HepG2 (cell line): Measurements from ENCODE around the gene CLDN11. TPM values are rescaled to one million over a fixed set of nuclear protein-coding genes. Genes with fewer than 3 reads are reported as not detected.

Experiments used
- BCL3 ChIP-seq: sonication (generic); formaldehyde crosslinking; IDR thresholded peaks from 2 replicates; pipeline ENCODE4 v1.5.1; 2020; ENCODE audit warnings: mild to moderate bottlenecking, missing genetic modification reagents, moderate library complexity
- BCL6 ChIP-seq: IDR thresholded peaks from 2 replicates; pipeline ENCODE4 v1.6.1; 2016; ENCODE audit warnings: missing genetic modification reagents, missing compliant biosample characterization
- BRD4 ChIP-seq: sonication (generic); formaldehyde crosslinking; IDR thresholded peaks from 2 replicates; pipeline ENCODE4 v1.4.0; 2020; ENCODE audit warnings: missing genetic modification reagents
- DRAP1 ChIP-seq: IDR thresholded peaks from 2 replicates; pipeline ENCODE4 v1.6.1; 2016; ENCODE audit warnings: missing genetic modification reagents, missing compliant biosample characterization
- FOXK1 ChIP-seq: sonication (generic); formaldehyde crosslinking; IDR thresholded peaks from 2 replicates; pipeline ENCODE4 v1.4.0; 2020; ENCODE audit warnings: low read depth, missing genetic modification reagents, borderline replicate concordance
- HCFC1 ChIP-seq: fragments of 150-350 bp; IDR thresholded peaks from 2 replicates; pipeline ENCODE4 v1.6.1; 2014; ENCODE audit warnings: low read depth, low read length
- KDM5B ChIP-seq: sonication (generic); formaldehyde crosslinking; IDR thresholded peaks from 2 replicates; pipeline ENCODE4 v1.4.0; 2020; ENCODE audit warnings: missing genetic modification reagents, mild to moderate bottlenecking, borderline replicate concordance
- MAFG ChIP-seq: sonication (generic); formaldehyde crosslinking; IDR thresholded peaks from 2 replicates; pipeline ENCODE4 v1.5.1; 2020; ENCODE audit warnings: mild to moderate bottlenecking, missing genetic modification reagents
- MTA3 ChIP-seq: sonication (generic); formaldehyde crosslinking; IDR thresholded peaks from 2 replicates; pipeline ENCODE4 v1.4.0; 2020; ENCODE audit warnings: missing genetic modification reagents
- MYPOP ChIP-seq: sonication (generic); formaldehyde crosslinking; IDR thresholded peaks from 2 replicates; pipeline ENCODE4 v1.8.1; 2023; ENCODE audit warnings: mild to moderate bottlenecking, moderate library complexity, missing genetic modification reagents
- NCOA2 ChIP-seq: sonication (generic); formaldehyde crosslinking; IDR thresholded peaks from 2 replicates; pipeline ENCODE4 v1.8.0; 2022; ENCODE audit warnings: inconsistent platforms
- PAF1 ChIP-seq: IDR thresholded peaks from 2 replicates; pipeline ENCODE4 v1.6.1; 2016; ENCODE audit warnings: missing genetic modification reagents, missing compliant biosample characterization
- PRPF4 ChIP-seq: fragments of 200-400 bp; formaldehyde crosslinking; IDR thresholded peaks from 2 replicates; pipeline ENCODE4 v1.6.1; 2016; ENCODE audit warnings: low read length, low read depth; ENCODE audit not compliant: poor library complexity, severe bottlenecking
- PTBP1 ChIP-seq: fragments of 200-400 bp; formaldehyde crosslinking; IDR thresholded peaks from 2 replicates; pipeline ENCODE4 v1.6.1; 2018; ENCODE audit warnings: low read length, low read depth; ENCODE audit not compliant: poor library complexity, severe bottlenecking
- RAD21 ChIP-seq: fragments of 450-650 bp; formaldehyde crosslinking; IDR thresholded peaks from 2 replicates; pipeline ENCODE4 v1.5.0; 2020; ENCODE audit warnings: mild to moderate bottlenecking
- RXRB ChIP-seq: IDR thresholded peaks from 2 replicates; pipeline ENCODE4 v1.6.1; 2016; ENCODE audit warnings: borderline replicate concordance, missing genetic modification reagents, missing compliant biosample characterization
- SIN3A ChIP-seq: IDR thresholded peaks from 2 replicates; pipeline ENCODE4 v1.6.1; 2011; ENCODE audit warnings: low read depth, mild to moderate bottlenecking, control low read depth, low read length, borderline replicate concordance
- TARDBP ChIP-seq: sonication (generic); formaldehyde crosslinking; IDR thresholded peaks from 2 replicates; pipeline ENCODE4 v1.8.0; 2022; ENCODE audit warnings: mild to moderate bottlenecking, missing genetic modification reagents
- TEAD2 ChIP-seq: sonication (generic); formaldehyde crosslinking; IDR thresholded peaks from 2 replicates; pipeline ENCODE4 v1.9.0; 2021; ENCODE audit warnings: missing genetic modification reagents
- ZFP62 ChIP-seq: sonication (generic); formaldehyde crosslinking; IDR thresholded peaks from 2 replicates; pipeline ENCODE4 v1.4.0; 2020; ENCODE audit warnings: missing genetic modification reagents
- ZNF275 ChIP-seq: sonication (generic); formaldehyde crosslinking; IDR thresholded peaks from 2 replicates; pipeline ENCODE4 v1.8.0; 2022; ENCODE audit warnings: missing genetic modification reagents, mild to moderate bottlenecking, inconsistent platforms, borderline replicate concordance
- ZNF317 ChIP-seq: sonication (generic); formaldehyde crosslinking; IDR thresholded peaks from 2 replicates; pipeline ENCODE4 v1.5.0; 2020; ENCODE audit warnings: mild to moderate bottlenecking, missing genetic modification reagents
- ZNF512 ChIP-seq: sonication (generic); formaldehyde crosslinking; IDR thresholded peaks from 2 replicates; pipeline ENCODE4 v1.4.0; 2020; ENCODE audit warnings: mild to moderate bottlenecking, missing genetic modification reagents
- ZNF614 ChIP-seq: IDR thresholded peaks from 2 replicates; pipeline ENCODE4 v1.6.1; 2018; ENCODE audit warnings: missing biosample characterization, missing genetic modification reagents, inconsistent platforms, borderline replicate concordance
- ZNF629 ChIP-seq: sonication (generic); formaldehyde crosslinking; conservative IDR thresholded peaks from 2 replicates; pipeline ENCODE4 v1.5.0; 2020; ENCODE audit warnings: missing genetic modification reagents
- polyA plus RNA-seq, 8 experiments: library from polyadenylated mRNA; depleted of rRNA in 3 of 8; stranded (reverse) in 7 of 8; unstranded in 1 of 8; fragments of >200 nt; fragmentation: Illumina TruSeq in 4 of 8; extraction: Trizol in 4 of 8; gene quantifications; 2 replicates each; pipeline versions ENCODE4 v1.2.1 to v1.2.3, GENCODE V29; 2011 to 2016; ENCODE audit warnings: low read depth in 4 of 8, missing spikeins in 1 of 8, mixed read lengths in 1 of 8; ENCODE audit not compliant: insufficient read depth in 1 of 8
- total RNA-seq, 5 experiments: library from RNA; depleted of rRNA; stranded (reverse); fragments of >200 nt; fragmentation: Illumina TruSeq; extraction: Trizol; gene quantifications; 2 replicates each; pipeline ENCODE4 v1.2.3, GENCODE V29; 2016; ENCODE audit warnings: low read depth in 1 of 5

CLDN11 gene
- total and polyA plus RNA-seq, 2 of the 13 experiments (the other 11 are each of a cell fraction or from before 2014, with no cell fraction given) = 4.2 to 4.9 TPM

- TF ChIP-seq TARDBP (CRISPR knock-in tag) (peak; percentile 75; the same call in 1 of the 2 replicates), RAD21 (CRISPR knock-in tag) (no peak), ZNF629 (CRISPR knock-in tag) (0 out of 2 replicates have a peak, but pooled peaks have one; percentile 16), HCFC1 (no peak), ZNF512 (CRISPR knock-in tag) (no peak), SIN3A (no peak), NCOA2 (CRISPR knock-in tag) (peak; percentile 72; the same call in 1 of the 2 replicates), KDM5B (CRISPR knock-in tag) (peak; percentile 83; the same call in 1 of the 2 replicates), ZNF275 (CRISPR knock-in tag) (no peak), FOXK1 (CRISPR knock-in tag) (peak; percentile 41; the same call in 1 of the 2 replicates), DRAP1 (CRISPR knock-in tag) (peak; percentile 79), MTA3 (CRISPR knock-in tag) (no peak), BCL3 (CRISPR knock-in tag) (0 out of 2 replicates have a peak, but pooled peaks have one; percentile 40), ZNF614 (CRISPR knock-in tag) (peak; percentile 81; the same call in 1 of the 2 replicates), MYPOP (CRISPR knock-in tag) (peak; percentile 63; the same call in 1 of the 2 replicates), PTBP1 (no peak), BCL6 (CRISPR knock-in tag) (peak; percentile 27; the same call in 1 of the 2 replicates), TEAD2 (CRISPR knock-in tag) (no peak), BRD4 (no peak), PAF1 (no peak), MAFG (no peak), PRPF4 (no peak), ZFP62 (CRISPR knock-in tag) (no peak), RXRB (peak; percentile 82), ZNF317 (CRISPR knock-in tag) (peak; percentile 77)
These were observed 7.0 kb downstream of the CLDN11 start (continued) for GRCh38 chr3:170425491-170426239.
